Transverse colon (tissue), 4 donors: ENCODE results near the gene SMC1A.

ENCODE experiments used
- CTCF ChIP-seq, 5 experiments: fragments of 200-600 bp in 3 of 5; fragments of 450-650 bp in 2 of 5; sonication (generic) in 3 of 5; IDR thresholded peaks; 1 replicate in 2 of 5; 2 replicates in 3 of 5; pipeline ENCODE4 v1.5.1; 2016 to 2017; ENCODE audit warnings: antibody characterized with exemption in 5 of 5, inconsistent platforms in 3 of 5, mild to moderate bottlenecking in 2 of 5, moderate library complexity in 1 of 5
- POLR2A ChIP-seq: fragments of 450-650 bp; IDR thresholded peaks from one replicate; pipeline ENCODE4 v1.6.1; 2016; ENCODE audit warnings: antibody characterized with exemption, mild to moderate bottlenecking, moderate library complexity
- POLR2AphosphoS5 ChIP-seq, 3 donors: sonication (generic); formaldehyde crosslinking; IDR thresholded peaks; one replicate each; pipeline ENCODE4 v1.6.1; 2016; ENCODE audit warnings: antibody characterized with exemption in 3 of 3

GRCh38 chrX:53441531-53442321 lies 19.3 kb upstream of the SMC1A start:
- peak in 2 of 3 donors; percentile 57 to 59 for TF ChIP-seq POLR2AphosphoS5 (IDR thresholded peaks at IDR 0.05)
- TF ChIP-seq CTCF (IDR thresholded peaks at IDR 0.05), result no peak
- peak; percentile 40 for TF ChIP-seq POLR2A
